Natural killer cell (primary cell): Measurements from ENCODE around the gene ZNF407. TPM values are rescaled to one million over a fixed set of nuclear protein-coding genes. Genes with fewer than 3 reads are reported as not detected.

Experiments used
- ATAC-seq, 3 donors: fragments of 150-1000 bp in 2 of 3; fragments of 200-7000 bp in 1 of 3; cut with Tn5 transposase; 1 replicate in 1 of 3; 2 replicates in 2 of 3; pipeline ENCODE4 v1.10.0; 2021; ENCODE audit warnings: mild to moderate bottlenecking in 2 of 3, moderate library complexity in 2 of 3
- DNase-seq, 2 donors: peaks; one replicate each; pipeline versions ENCODE4 v3.0.0 to v3.0.0-alpha.2; 2013 to 2021; ENCODE audit warnings: mixed read lengths in 1 of 2
- H3K27ac ChIP-seq: one replicate; pipeline ENCODE4 v1.5.1; 2013; ENCODE audit warnings: mild to moderate bottlenecking, low read length
- H3K27me3 ChIP-seq: one replicate; pipeline ENCODE4 v1.6.1; 2013; ENCODE audit warnings: low read length; ENCODE audit not compliant: control insufficient read depth, insufficient read depth
- H3K36me3 ChIP-seq: one replicate; pipeline ENCODE4 v1.6.1; 2013; ENCODE audit warnings: low read length; ENCODE audit not compliant: control insufficient read depth, insufficient read depth
- H3K4me1 ChIP-seq: one replicate; pipeline ENCODE4 v1.6.1; 2013; ENCODE audit warnings: low read length; ENCODE audit not compliant: control insufficient read depth, insufficient read depth
- H3K4me3 ChIP-seq: one replicate; pipeline ENCODE4 v1.5.1; 2013; ENCODE audit warnings: low read length
- H3K9me3 ChIP-seq: one replicate; pipeline ENCODE4 v1.6.1; 2013; ENCODE audit warnings: low read length; ENCODE audit not compliant: control insufficient read depth, insufficient read depth
- H3K27ac Mint-ChIP-seq, 2 donors: one replicate each; pipeline ENCODE4 v1.8.0; 2022; ENCODE audit warnings: mild to moderate bottlenecking in 2 of 2, mixed read lengths in 2 of 2, moderate library complexity in 1 of 2
- H3K27me3 Mint-ChIP-seq, 2 donors: one replicate each; pipeline ENCODE4 v1.8.0; 2022; ENCODE audit warnings: low read depth in 2 of 2, mixed read lengths in 2 of 2
- H3K36me3 Mint-ChIP-seq: one replicate; pipeline ENCODE4 v1.8.0; 2022; ENCODE audit warnings: mixed read lengths
- H3K4me1 Mint-ChIP-seq, 2 donors: one replicate each; pipeline ENCODE4 v1.8.0; 2022; ENCODE audit warnings: mixed read lengths in 2 of 2
- H3K4me3 Mint-ChIP-seq: one replicate; pipeline ENCODE4 v1.8.0; 2022; ENCODE audit warnings: mild to moderate bottlenecking, moderate library complexity, mixed read lengths
- H3K9me3 Mint-ChIP-seq, 2 donors: one replicate each; pipeline ENCODE4 v1.8.0; 2022; ENCODE audit warnings: mixed read lengths in 2 of 2
- WGBS: methylation state at CpG from one replicate; pipeline ENCODE4 v1.1.7; 2013; ENCODE audit warnings: missing lambda C conversion rate; ENCODE audit not compliant: insufficient coverage; 5-methylcytosine and 5-hydroxymethylcytosine counted together
- intact Hi-C: fragments of 100-400 bp; cut with micrococcal nuclease; formaldehyde crosslinking; loops from one replicate; pipeline ENCODE4 v1.14.2; 2022
- total RNA-seq, 4 donors: library from RNA; stranded (reverse); fragments of 120-200 nt in 1 of 4; gene quantifications; one replicate each; pipeline versions ENCODE4 v1.2.3 to v1.2.4, GENCODE V29; 2013 to 2022
- TF ChIP-seq, protein P1 (sequence below): fragments of 200-600 bp; IDR thresholded peaks from one replicate; pipeline ENCODE4 v1.8.0; 2022; ENCODE audit warnings: antibody characterized with exemption

Gene ZNF407, protein sequence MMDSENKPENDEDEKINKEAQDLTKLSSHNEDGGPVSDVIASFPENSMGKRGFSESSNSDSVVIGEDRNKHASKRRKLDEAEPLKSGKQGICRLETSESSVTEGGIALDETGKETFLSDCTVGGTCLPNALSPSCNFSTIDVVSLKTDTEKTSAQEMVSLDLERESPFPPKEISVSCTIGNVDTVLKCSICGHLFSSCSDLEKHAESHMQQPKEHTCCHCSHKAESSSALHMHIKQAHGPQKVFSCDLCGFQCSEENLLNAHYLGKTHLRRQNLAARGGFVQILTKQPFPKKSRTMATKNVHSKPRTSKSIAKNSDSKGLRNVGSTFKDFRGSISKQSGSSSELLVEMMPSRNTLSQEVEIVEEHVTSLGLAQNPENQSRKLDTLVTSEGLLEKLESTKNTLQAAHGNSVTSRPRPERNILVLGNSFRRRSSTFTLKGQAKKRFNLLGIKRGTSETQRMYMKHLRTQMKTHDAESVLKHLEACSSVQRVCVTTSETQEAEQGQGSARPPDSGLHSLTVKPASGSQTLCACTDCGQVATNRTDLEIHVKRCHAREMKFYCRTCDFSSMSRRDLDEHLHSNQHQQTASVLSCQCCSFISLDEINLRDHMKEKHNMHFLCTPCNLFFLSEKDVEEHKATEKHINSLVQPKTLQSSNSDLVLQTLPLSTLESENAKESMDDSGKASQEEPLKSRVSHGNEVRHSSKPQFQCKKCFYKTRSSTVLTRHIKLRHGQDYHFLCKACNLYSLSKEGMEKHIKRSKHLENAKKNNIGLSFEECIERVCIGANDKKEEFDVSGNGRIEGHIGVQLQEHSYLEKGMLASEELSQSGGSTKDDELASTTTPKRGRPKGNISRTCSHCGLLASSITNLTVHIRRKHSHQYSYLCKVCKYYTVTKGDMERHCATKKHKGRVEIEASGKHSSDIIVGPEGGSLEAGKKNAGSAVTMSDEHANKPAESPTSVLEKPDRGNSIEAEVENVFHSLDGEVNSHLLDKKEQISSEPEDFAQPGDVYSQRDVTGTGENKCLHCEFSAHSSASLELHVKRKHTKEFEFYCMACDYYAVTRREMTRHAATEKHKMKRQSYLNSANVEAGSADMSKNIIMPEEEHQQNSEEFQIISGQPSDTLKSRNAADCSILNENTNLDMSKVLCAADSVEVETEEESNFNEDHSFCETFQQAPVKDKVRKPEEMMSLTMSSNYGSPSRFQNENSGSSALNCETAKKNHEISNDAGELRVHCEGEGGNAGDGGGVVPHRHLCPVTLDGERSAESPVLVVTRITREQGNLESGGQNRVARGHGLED (N-terminal part only)
- 10 to 100 TPM; 28.4 to 36.7 (median 36.3) TPM for total RNA-seq
- total RNA-seq (2013), result 41.3 TPM

- Mint-ChIP-seq H3K9me3 (no peaks in the 10 kb centered on the region), H3K36me3 (no peaks in the 10 kb centered on the region), H3K27ac (peak within 1 kb of the TSS; percentile 94 to 95), H3K27me3 (no peaks in the 10 kb centered on the region), H3K4me3 (peak within 1 kb of the TSS; percentile 93), H3K4me1 (peaks cover 58 to 65% of the 10 kb centered on the region in 2 donors)
- ATAC-seq (peak; percentile 72 to 88 (median 78)), DNase-seq (peak; percentile 85 to 94)
- no peaks in the 10 kb centered on the region for H3K9me3 ChIP-seq
- intact Hi-C loops, result loop anchor here (1.0 to 5.0 kb wide), 5 partner anchors 99 to 612 kb away; partner anchors contain the start of genes TIMM21 and TSHZ1
- H3K36me3 ChIP-seq, result peaks cover 5% of the 10 kb centered on the region
- H3K4me3 ChIP-seq, result peak within 1 kb of the TSS; percentile 95
- WGBS, result under 1% methylated on average over 60 of the region's 64 CpGs
- peaks cover 14% of the 10 kb centered on the region for H3K4me1 ChIP-seq
- TF ChIP-seq, protein P1, sequence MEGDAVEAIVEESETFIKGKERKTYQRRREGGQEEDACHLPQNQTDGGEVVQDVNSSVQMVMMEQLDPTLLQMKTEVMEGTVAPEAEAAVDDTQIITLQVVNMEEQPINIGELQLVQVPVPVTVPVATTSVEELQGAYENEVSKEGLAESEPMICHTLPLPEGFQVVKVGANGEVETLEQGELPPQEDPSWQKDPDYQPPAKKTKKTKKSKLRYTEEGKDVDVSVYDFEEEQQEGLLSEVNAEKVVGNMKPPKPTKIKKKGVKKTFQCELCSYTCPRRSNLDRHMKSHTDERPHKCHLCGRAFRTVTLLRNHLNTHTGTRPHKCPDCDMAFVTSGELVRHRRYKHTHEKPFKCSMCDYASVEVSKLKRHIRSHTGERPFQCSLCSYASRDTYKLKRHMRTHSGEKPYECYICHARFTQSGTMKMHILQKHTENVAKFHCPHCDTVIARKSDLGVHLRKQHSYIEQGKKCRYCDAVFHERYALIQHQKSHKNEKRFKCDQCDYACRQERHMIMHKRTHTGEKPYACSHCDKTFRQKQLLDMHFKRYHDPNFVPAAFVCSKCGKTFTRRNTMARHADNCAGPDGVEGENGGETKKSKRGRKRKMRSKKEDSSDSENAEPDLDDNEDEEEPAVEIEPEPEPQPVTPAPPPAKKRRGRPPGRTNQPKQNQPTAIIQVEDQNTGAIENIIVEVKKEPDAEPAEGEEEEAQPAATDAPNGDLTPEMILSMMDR, result no peak
- peak within 1 kb of the TSS; percentile 96 for H3K27ac ChIP-seq
- no peaks in the 10 kb centered on the region for H3K27me3 ChIP-seq
Observed at GRCh38 chr18:74597662-74598349, at the start of gene ZNF407. ZNF407 (plus strand) TSS chr18:74597870; CDS start chr18:74631020, 33,150 bp downstream.

- H3K27me3 Mint-ChIP-seq, result peaks cover 14 to 18% of the 10 kb centered on the region in 2 donors
- no peak overlapping the region for H3K4me3 ChIP-seq
- no peak overlapping the region for H3K4me3 Mint-ChIP-seq
- 100% methylated on average over 1 of the region's 1 CpG for WGBS
- no peak overlapping the region for H3K27ac ChIP-seq
- no peaks in the 10 kb centered on the region for H3K4me1 ChIP-seq
- no peaks in the 10 kb centered on the region for H3K36me3 ChIP-seq
- H3K4me1 Mint-ChIP-seq, result no peaks in the 10 kb centered on the region
- no peaks in the 10 kb centered on the region for H3K9me3 Mint-ChIP-seq
- H3K27me3 ChIP-seq, result peaks cover 2% of the 10 kb centered on the region
- H3K27ac Mint-ChIP-seq, result no peak overlapping the region
- intact Hi-C loops, result no loop called here
- H3K36me3 Mint-ChIP-seq, result no peaks in the 10 kb centered on the region
- peaks cover 9% of the 10 kb centered on the region for H3K9me3 ChIP-seq
- ATAC-seq (no peak), DNase-seq (no peak)
- TF ChIP-seq, protein P1, result no peak
Observed at GRCh38 chr18:74549591-74550104, 48.0 kb upstream of the ZNF407 start.

GRCh38 chr18:74550886-74551285 is 46.8 kb upstream of the ZNF407 start:
- no peaks in the 10 kb centered on the region for H3K4me1 Mint-ChIP-seq
- 95% methylated on average over 6 of the region's 6 CpGs for WGBS
- no peak overlapping the region for H3K4me3 Mint-ChIP-seq
- H3K9me3 Mint-ChIP-seq, result no peaks in the 10 kb centered on the region
- no peak overlapping the region for H3K27ac Mint-ChIP-seq
- H3K36me3 Mint-ChIP-seq, result no peaks in the 10 kb centered on the region
- DNase-seq (no peak), ATAC-seq (no peak)
- TF ChIP-seq, protein P1, result no peak
- H3K4me3 ChIP-seq, result no peak overlapping the region
- peaks cover 2% of the 10 kb centered on the region for H3K27me3 ChIP-seq
- H3K36me3 ChIP-seq, result no peaks in the 10 kb centered on the region
- peaks cover 9% of the 10 kb centered on the region for H3K9me3 ChIP-seq
- peaks cover 14 to 18% of the 10 kb centered on the region in 2 donors for H3K27me3 Mint-ChIP-seq
- H3K4me1 ChIP-seq, result no peaks in the 10 kb centered on the region
- no peak overlapping the region for H3K27ac ChIP-seq
- intact Hi-C loops, result no loop called here
